AG04450 (cell line): ENCODE results near the gene SCN1A. TPM values are rescaled to one million over a fixed set of nuclear protein-coding genes. Genes with fewer than 3 reads are reported as not detected.

ENCODE experiments used
- CTCF ChIA-PET: fragments of 300-600, 350-600 bp; formaldehyde crosslinking; extraction: SDS; loops from one replicate; lab custom pipeline; 2022; ENCODE audit warnings: antibody characterized with exemption, inconsistent platforms; lab: Charles Lee
- POLR2A ChIA-PET: fragments of 350-600 bp; formaldehyde crosslinking; extraction: SDS; loops from one replicate; lab custom pipeline; 2021; ENCODE audit warnings: antibody characterized with exemption, inconsistent platforms; lab: Yijun Ruan, JAX
- DNase-seq: peaks from one replicate; pipeline ENCODE4 v3.0.0-alpha.2; 2011; ENCODE audit warnings: low read depth, low spot score
- H3K27ac ChIP-seq: one replicate; pipeline ENCODE4 v1.5.1; 2012; ENCODE audit warnings: low read depth, low read length, control low read depth
- H3K27me3 ChIP-seq: one replicate; pipeline ENCODE4 v1.6.0; 2012; ENCODE audit warnings: low read length; ENCODE audit not compliant: control insufficient read depth, insufficient read depth
- H3K4me3 ChIP-seq: 2 replicates; pipeline ENCODE4 v1.5.1; 2011; ENCODE audit warnings: mild to moderate bottlenecking, low read depth, low read length, control low read depth
- H3K9me3 ChIP-seq: 2 replicates; pipeline ENCODE4 v1.5.1; 2012; ENCODE audit warnings: low read length; ENCODE audit not compliant: control insufficient read depth, insufficient read depth
- polyA plus RNA-seq: library from polyadenylated mRNA; depleted of rRNA; stranded (reverse); fragments of >200 nt; gene quantifications from 2 replicates; pipeline ENCODE4 v1.2.3, GENCODE V29; 2011; rRNA removed
- small RNA-seq: library from RNA; depleted of rRNA; stranded (forward); fragments of <200 nt; gene quantifications from one replicate; pipeline ENCODE3, GENCODE V24; 2012; ENCODE audit warnings: low read depth; ENCODE audit not compliant: insufficient read length
- TF ChIP-seq, protein P1 (sequence below): IDR thresholded peaks from 2 replicates; pipeline ENCODE4 v1.5.1; 2011; ENCODE audit warnings: low read depth, low read length, control low read depth, inconsistent platforms

SCN1A gene
- polyA plus RNA-seq, 1 experiment = not detected

DNA sequence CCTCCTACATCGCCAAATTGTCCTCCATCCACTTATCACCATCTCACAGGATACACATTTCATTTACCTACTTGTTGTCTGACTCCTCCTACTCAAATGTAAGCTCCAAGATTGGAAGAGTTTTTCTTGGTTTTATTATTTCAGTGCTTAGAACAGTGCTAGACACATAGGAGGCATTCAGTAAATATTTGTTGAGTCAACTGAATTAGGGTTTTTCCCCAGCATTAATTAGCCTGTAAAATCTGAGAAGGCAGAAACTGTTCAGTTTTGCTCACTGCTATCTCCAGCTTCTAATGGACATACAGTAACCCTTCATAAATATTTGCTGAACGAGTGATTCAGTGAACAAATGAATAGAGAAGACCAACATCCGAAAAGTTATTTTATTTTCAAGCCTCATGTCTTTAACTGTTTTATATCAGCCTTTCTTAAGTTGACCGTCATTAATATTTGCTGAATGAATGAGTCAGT is 175.0 kb downstream of the SCN1A start:
- no peak for DNase-seq
- POLR2A ChIA-PET = interaction anchor here (1.2 kb wide), 1 partner anchor 175 kb away, joined by 7 read pairs; the partner anchor contains the start of gene SCN1A
- Histone ChIP-seq H3K9me3 (no peaks in the 10 kb centered on the region; the same call in 1 of the 2 replicates), H3K27ac (no peak overlapping the region), H3K27me3 (no peaks in the 10 kb centered on the region), H3K4me3 (peak overlapping the region; percentile 74)
- TF ChIP-seq, protein P1, sequence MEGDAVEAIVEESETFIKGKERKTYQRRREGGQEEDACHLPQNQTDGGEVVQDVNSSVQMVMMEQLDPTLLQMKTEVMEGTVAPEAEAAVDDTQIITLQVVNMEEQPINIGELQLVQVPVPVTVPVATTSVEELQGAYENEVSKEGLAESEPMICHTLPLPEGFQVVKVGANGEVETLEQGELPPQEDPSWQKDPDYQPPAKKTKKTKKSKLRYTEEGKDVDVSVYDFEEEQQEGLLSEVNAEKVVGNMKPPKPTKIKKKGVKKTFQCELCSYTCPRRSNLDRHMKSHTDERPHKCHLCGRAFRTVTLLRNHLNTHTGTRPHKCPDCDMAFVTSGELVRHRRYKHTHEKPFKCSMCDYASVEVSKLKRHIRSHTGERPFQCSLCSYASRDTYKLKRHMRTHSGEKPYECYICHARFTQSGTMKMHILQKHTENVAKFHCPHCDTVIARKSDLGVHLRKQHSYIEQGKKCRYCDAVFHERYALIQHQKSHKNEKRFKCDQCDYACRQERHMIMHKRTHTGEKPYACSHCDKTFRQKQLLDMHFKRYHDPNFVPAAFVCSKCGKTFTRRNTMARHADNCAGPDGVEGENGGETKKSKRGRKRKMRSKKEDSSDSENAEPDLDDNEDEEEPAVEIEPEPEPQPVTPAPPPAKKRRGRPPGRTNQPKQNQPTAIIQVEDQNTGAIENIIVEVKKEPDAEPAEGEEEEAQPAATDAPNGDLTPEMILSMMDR = no peak
- CTCF ChIA-PET = interaction anchor here (0.8 to 6.1 kb wide), 13 partner anchors 8 to 317 kb away, joined by 3 to 123 read pairs (median 5); partner anchors contain the start of gene SCN1A

DNA sequence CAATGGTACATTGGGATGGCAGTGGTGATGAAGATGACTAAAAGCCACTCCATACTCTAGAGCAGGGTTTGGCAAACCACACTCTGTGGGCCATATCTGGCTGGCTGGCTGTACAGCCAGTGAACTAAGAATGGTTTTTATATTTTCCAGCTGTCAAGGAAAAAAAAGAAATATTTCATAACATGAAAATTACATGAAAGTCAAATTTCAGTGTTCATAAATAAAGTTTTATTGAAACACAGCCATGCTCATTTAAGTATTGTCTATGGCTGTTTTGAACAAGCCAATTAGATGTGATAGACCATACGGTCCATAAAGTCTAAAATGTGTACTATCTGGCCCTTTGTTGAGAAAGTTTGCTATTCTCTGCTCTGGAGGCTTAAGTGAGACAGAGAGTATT is 175.7 kb downstream of the SCN1A start:
- DNase-seq = no peak
- Histone ChIP-seq H3K27ac (no peak overlapping the region), H3K27me3 (no peaks in the 10 kb centered on the region), H3K4me3 (peak overlapping the region; percentile 74; the same call in 1 of the 2 replicates), H3K9me3 (no peaks in the 10 kb centered on the region; the same call in 1 of the 2 replicates)
- ChIA-PET CTCF (interaction anchor here (2.1 to 6.1 kb wide), 2 partner anchors 105 to 176 kb away, joined by 17 to 123 read pairs; partner anchors contain the start of gene SCN1A), POLR2A (no interaction called here)
- TF ChIP-seq, protein P1 = no peak

DNA sequence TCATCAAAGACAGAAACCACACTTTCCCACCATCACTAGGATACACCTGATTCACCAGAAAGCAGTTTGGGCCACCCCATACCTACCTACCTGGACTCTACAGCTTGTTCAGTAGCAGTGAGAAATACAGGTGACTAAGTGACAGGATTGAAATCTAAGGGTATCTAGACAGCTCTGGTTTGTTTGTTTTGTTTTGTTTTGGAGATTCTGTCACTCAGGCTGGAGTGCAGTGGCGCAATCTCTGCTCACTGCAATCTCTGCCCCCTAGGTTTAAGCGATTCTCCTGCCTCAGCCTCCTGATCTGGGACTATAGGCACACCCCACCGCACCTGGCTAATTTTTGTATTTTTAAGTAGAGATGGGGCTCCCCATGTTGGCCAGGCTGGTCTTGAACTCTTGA is 177.4 kb downstream of the SCN1A start:
- DNase-seq = no peak
- no peaks in the 10 kb centered on the region; the same call in 1 of the 2 replicates for H3K9me3 ChIP-seq
- H3K27ac ChIP-seq = no peak overlapping the region
- H3K4me3 ChIP-seq = no peak overlapping the region
- no peaks in the 10 kb centered on the region for H3K27me3 ChIP-seq
- ChIA-PET CTCF (no interaction called here), POLR2A (no interaction called here)
- TF ChIP-seq, protein P1 = no peak

DNA sequence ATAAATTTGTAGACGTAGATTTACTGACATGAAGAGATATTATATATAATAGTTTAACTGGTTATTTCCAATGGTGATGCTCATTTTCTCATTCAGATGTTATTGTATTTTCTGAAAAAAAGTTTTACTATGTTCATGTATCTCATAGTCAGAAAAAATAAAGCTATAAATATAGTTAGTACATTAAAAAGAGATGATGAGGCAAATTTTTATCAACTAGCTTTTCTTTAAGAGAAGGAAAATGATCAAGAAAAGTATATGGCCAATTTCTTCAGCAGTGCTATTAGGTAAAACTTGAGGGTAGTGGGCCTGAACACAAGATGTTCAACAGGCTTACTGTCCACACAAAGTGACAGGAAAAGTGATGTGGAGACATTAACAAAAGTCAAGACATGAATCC is 186.0 kb downstream of the SCN1A start:
- Histone ChIP-seq H3K9me3 (no peaks in the 10 kb centered on the region), H3K4me3 (no peak overlapping the region), H3K27ac (no peak overlapping the region), H3K27me3 (no peaks in the 10 kb centered on the region)
- ChIA-PET POLR2A (no interaction called here), CTCF (interaction anchor here (0.9 to 1.4 kb wide), 3 partner anchors 11 to 115 kb away, joined by 3 to 4 read pairs (median 3); partner anchors contain the start of gene TTC21B)
- DNase-seq = no peak
- TF ChIP-seq, protein P1 = no peak

DNA sequence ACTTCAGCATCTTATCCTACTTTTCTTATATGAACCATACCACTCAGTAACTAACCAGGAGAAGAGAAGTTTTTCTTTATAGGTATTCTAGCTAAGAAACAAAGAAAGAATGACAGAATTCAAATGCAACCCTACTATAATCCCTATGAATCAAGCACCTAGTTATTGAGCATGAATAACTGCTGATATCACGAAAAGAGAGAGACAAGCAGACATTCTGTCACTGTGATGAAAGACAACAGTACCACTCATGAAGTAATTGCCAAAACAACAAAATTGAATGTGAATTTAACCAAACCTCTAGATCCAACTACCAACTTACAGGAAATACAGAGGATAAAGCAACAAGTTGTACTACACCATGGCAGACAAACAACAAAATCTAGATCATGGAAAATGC is 189.6 kb downstream of the SCN1A start:
- CTCF ChIA-PET = interaction anchor here (0.6 to 2.0 kb wide), 2 partner anchors 15 to 189 kb away, joined by 4 to 5 read pairs; partner anchors contain the start of genes SCN1A and TTC21B

More for the DNA sequence above, 189.6 kb downstream of the SCN1A start:
- Histone ChIP-seq H3K9me3 (no peaks in the 10 kb centered on the region), H3K27me3 (no peaks in the 10 kb centered on the region), H3K27ac (no peak overlapping the region), H3K4me3 (no peak overlapping the region)
- DNase-seq = no peak
- POLR2A ChIA-PET = no interaction called here
- TF ChIP-seq, protein P1 = no peak

Small RNAs within 50 kb of the gene (small RNA-seq; reads per million reads assigned to genes)
- not detected for gene RF00019

Other genes starting within 250 kb of the SCN1A start
- gene TTC21B, start 174.2 kb downstream of the SCN1A start, polyA plus RNA-seq = 11.1 and 12.1 TPM in 2 replicates
- 39.9 and 56.8 TPM in 2 replicates for gene SCN9A, start 247.9 kb upstream of the SCN1A start, polyA plus RNA-seq